HG03103 (cell line): ENCODE results near the gene LRRC10B.

Source experiments
- ATAC-seq: cut with Tn5 transposase; IDR thresholded peaks from one replicate; pipeline ENCODE4 v1.9.1; 2021; ENCODE audit warnings: low read depth; ENCODE audit not compliant: unreplicated experiment

Gene LRRC10B

GRCh38 chr11:61528114-61528513 is 19.6 kb downstream of the LRRC10B start:
- ATAC-seq: no peak

- ATAC-seq: no peak
These were observed 21.1 kb downstream of the LRRC10B start for GRCh38 chr11:61529537-61530225.

- no peak for ATAC-seq
These were observed 22.5 kb downstream of the LRRC10B start for GRCh38 chr11:61531044-61531443.

GRCh38 chr11:61532134-61533038 is 23.8 kb downstream of the LRRC10B start:
- ATAC-seq: no peak

GRCh38 chr11:61533039-61533375 is 24.5 kb downstream of the LRRC10B start:
- ATAC-seq: no peak

- no peak for ATAC-seq
These were observed 24.9 kb downstream of the LRRC10B start for GRCh38 chr11:61533401-61533800.

- ATAC-seq: no peak
These were observed 25.7 kb downstream of the LRRC10B start for GRCh38 chr11:61534025-61534932.

- no peak for ATAC-seq
These were observed 26.6 kb downstream of the LRRC10B start for GRCh38 chr11:61534933-61535839.

GRCh38 chr11:61535998-61536675 is 27.6 kb downstream of the LRRC10B start:
- ATAC-seq: no peak

GRCh38 chr11:61536676-61537270 is 28.2 kb downstream of the LRRC10B start:
- no peak for ATAC-seq

GRCh38 chr11:61537326-61537725 is 28.8 kb downstream of the LRRC10B start:
- ATAC-seq: no peak

- ATAC-seq: no peak
These were observed 30.1 kb downstream of the LRRC10B start for GRCh38 chr11:61538636-61538961.

GRCh38 chr11:61539006-61539405 is 30.5 kb downstream of the LRRC10B start:
- ATAC-seq: no peak

- ATAC-seq: no peak
These were observed 31.3 kb downstream of the LRRC10B start for GRCh38 chr11:61539831-61540357.

- ATAC-seq: no peak
These were observed 32.0 kb downstream of the LRRC10B start for GRCh38 chr11:61540528-61540927.

- no peak for ATAC-seq
These were observed 33.0 kb downstream of the LRRC10B start for GRCh38 chr11:61541598-61541997.

GRCh38 chr11:61542024-61542461 is 33.5 kb downstream of the LRRC10B start:
- ATAC-seq: no peak

GRCh38 chr11:61542705-61543104 is 34.2 kb downstream of the LRRC10B start:
- ATAC-seq: no peak
